ELR (cell line): ENCODE measurements around the gene SIRT3.

Experiments used
- DNase-seq: peaks from one replicate; pipeline ENCODE4 v3.0.0-alpha.2; 2015; ENCODE audit warnings: low read depth

The SIRT3 gene

GRCh38 chr11:270451-271318 lies 34.5 kb upstream of the SIRT3 start:
- DNase-seq, result no peak

GRCh38 chr11:269146-269890 lies 33.2 kb upstream of the SIRT3 start:
- peak; percentile 15 for DNase-seq

GRCh38 chr11:268716-269145 lies 32.6 kb upstream of the SIRT3 start:
- DNase-seq, result peak; percentile 53

GRCh38 chr11:267491-267994 lies 31.4 kb upstream of the SIRT3 start:
- peak; percentile 21 for DNase-seq

- DNase-seq, result no peak
Observed at GRCh38 chr11:266676-267439, 30.7 kb upstream of the SIRT3 start.

GRCh38 chr11:261624-262023 lies 25.5 kb upstream of the SIRT3 start:
- DNase-seq, result no peak

- no peak for DNase-seq
Observed at GRCh38 chr11:259413-259812, 23.3 kb upstream of the SIRT3 start.

- peak; percentile 27 for DNase-seq
Observed at GRCh38 chr11:257766-258493, 21.8 kb upstream of the SIRT3 start.

- no peak for DNase-seq
Observed at GRCh38 chr11:256952-257737, 21.0 kb upstream of the SIRT3 start.

GRCh38 chr11:255816-256215 lies 19.7 kb upstream of the SIRT3 start:
- DNase-seq, result no peak

GRCh38 chr11:255176-255575 lies 19.0 kb upstream of the SIRT3 start:
- no peak for DNase-seq

GRCh38 chr11:253886-254270 lies 17.7 kb upstream of the SIRT3 start:
- DNase-seq, result no peak

GRCh38 chr11:253160-253885 lies 17.2 kb upstream of the SIRT3 start:
- no peak for DNase-seq

GRCh38 chr11:252666-253065 lies 16.5 kb upstream of the SIRT3 start:
- no peak for DNase-seq

- no peak for DNase-seq
Observed at GRCh38 chr11:251550-251949, 15.4 kb upstream of the SIRT3 start.

GRCh38 chr11:250740-251299 lies 14.7 kb upstream of the SIRT3 start:
- DNase-seq, result peak; percentile 55

GRCh38 chr11:250274-250673 lies 14.1 kb upstream of the SIRT3 start:
- DNase-seq, result no peak

GRCh38 chr11:249062-249461 lies 12.9 kb upstream of the SIRT3 start:
- no peak for DNase-seq

- DNase-seq, result no peak
Observed at GRCh38 chr11:244376-244775, 8.2 kb upstream of the SIRT3 start.

- no peak for DNase-seq
Observed at GRCh38 chr11:241634-242033, 5.5 kb upstream of the SIRT3 start.
